Measurements from ENCODE around the gene FOXD1.

DNA sequence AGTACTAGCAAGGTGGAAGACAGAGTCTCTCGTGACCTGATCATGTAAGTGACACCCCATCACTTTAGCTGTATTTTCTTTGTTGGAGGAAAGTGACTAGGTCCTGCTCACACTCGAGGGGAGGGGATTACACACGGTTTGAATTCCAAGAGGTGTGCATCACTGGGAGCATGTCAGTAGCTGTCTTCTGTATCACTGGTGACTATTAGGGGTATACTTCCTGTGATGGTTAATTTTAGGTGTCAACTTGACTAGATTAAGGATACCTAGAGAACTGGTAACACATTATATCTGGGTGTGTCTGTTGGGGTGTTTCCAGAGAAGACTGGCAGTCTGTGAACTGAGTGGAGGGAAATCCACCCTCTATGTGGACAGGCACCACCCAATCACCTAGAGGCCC is 22.5 kb downstream of the FOXD1 start:
- TF ChIP-seq POLR2AphosphoS5 (IDR thresholded peaks at IDR 0.05) (no peak), POLR2A (IDR thresholded peaks at IDR 0.05) (no peak), CTCF (IDR thresholded peaks at IDR 0.05) (no peak)
